Inflammatory macrophage (primary cell): Measurements from ENCODE around the gene ABHD1.

ENCODE experiments used
- DNase-seq, 2 donors: peaks; one replicate each; pipeline ENCODE4 v3.0.0-alpha.2; 2020 to 2022

Gene ABHD1

GRCh38 chr2:27136751-27137150 lies 13.1 kb downstream of the ABHD1 start:
- DNase-seq = no peak

GRCh38 chr2:27137322-27137935 lies 13.8 kb downstream of the ABHD1 start:
- no peak for DNase-seq

DNA sequence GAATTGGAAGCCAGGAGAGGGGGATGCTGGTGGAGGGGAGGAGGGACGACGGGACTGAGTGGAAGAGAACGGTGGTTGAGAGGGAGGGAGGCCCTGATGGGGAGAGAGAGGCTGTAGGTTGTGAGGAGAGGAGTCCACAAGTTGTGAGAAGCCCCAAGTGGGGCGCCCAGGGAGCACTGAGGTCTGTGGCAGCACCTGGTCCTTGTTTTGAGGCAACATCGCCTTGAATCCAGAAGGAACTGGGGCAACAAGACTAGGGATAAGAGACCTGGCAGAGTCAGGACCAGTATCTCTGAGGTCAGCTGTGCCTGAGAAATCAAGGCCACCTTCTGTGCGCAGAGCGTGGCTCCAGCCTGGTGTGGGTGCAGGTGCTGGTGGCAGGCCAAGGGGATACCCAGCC lies 14.5 kb downstream of the ABHD1 start:
- no peak for DNase-seq

DNA sequence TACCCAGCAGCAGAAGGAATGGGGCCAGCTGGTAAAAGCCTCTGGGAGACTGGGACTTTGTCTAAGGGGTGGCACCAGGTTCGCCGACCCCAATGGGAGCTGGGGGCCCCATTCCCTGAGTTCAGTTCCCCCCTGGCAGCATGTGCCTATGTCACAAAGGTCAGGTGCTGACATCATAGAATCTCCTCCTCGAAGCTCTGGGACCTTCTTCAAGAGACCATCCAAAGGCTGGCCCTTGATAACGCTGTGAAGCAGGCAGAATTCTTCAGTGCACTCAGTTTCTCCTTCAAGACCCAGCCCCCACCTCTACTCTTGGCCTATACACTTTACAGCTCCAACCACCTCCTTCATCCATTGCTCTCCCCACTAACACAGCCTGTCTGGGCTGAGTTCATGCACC lies 15.7 kb downstream of the ABHD1 start, which contains the start of gene PRR30:
Gene PRR30 (minus strand): TSS at position 101 of the 400 bp plus-strand sequence. CDS start 1,081 bp downstream, outside the sequence.
- DNase-seq = no peak

GRCh38 chr2:27143285-27143684 lies 19.7 kb downstream of the ABHD1 start:
- DNase-seq = no peak

DNA sequence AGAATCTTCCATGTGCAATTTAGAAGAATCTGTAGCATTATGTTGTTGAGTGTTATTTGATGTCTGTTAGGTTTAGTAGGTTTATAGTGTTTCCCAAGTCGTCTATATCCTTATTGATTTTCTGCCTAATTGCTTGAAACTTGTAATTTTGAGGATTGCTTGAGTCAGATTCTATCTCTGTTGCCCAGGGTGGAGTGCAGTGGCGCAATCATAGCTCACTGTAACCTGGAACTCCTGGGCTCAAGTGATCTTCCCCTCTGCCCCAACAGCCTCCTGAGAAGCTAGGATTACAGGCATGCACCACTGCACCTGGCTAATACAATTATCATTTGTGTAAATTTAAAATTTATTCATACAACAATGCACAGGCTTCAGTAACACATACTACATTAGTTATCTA lies 22.1 kb downstream of the ABHD1 start:
- DNase-seq = no peak

- no peak for DNase-seq
Measured at GRCh38 chr2:27147935-27148334, 24.3 kb downstream of the ABHD1 start.

DNA sequence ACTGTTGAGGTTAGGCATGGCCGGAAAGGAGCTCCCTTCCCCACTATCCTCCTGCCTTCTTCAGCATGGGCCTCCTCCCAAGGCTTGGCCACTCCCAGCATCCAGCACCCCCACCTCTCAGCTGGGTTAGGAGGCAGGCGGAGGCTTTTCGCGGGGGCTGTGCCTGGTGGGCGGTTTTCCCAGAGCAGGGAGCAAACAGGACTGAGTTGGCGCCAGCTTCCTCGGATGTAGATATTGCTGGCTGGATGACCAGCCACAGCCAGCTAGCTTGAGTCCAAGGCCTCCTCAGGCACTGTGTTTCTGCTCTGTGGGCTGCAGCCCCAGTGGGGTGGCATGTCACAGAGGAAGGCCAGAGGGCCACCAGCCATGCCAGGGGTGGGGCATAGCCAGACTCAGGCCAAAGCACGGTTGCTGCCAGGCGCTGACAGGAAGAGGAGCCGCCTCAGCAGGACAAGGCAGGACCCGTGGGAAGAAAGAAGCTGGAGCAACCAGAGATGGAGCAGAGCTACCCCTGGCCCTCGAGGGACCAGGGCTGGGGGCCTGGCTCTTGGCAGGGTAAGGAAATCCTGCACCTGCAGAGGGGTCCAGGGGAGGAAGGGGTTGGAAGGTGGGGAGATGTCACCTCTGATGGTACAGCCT lies 25.3 kb downstream of the ABHD1 start, which contains the start of gene TCF23:
Gene TCF23 (plus strand): TSS at position 204 of the 639 bp plus-strand sequence. CDS start 130 bp downstream, at position 334.
- no peak for DNase-seq

DNA sequence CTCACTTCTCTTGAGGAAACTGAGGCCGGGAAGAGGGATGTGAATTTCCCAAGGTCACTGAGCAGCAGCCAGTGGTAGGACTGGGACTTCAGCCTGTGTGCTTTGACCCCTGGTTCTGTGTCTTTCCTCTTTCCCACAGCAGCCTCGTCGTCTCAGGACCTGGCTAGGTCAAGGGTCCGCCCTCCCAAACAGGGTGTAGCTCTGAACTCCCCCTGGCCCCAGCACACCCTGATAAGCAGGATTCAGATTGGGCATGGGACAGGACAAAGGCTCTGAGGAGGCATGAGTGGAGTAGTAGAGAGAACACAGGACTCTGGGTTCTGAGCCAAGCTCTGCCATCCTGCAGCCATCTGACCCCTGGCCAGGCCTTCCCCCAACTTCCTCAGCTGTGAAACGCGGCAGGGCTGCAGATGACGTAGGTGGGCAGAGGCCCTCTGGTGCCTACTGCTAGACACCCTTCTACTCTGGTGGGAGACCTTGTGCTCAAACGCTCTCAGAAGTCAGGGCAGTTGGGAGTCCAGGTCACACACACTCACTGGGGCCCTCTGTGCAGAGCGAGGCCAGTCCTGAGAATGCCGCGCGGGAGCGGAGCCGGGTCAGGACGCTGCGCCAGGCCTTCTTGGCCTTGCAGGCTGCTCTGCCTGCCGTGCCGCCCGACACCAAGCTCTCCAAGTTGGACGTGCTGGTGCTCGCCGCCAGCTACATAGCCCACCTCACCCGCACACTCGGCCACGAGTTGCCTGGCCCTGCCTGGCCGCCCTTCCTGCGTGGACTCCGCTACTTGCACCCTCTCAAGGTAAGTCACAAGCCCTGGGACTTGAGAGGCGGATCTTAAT lies 26.2 kb downstream of the ABHD1 start:
- no peak for DNase-seq

DNA sequence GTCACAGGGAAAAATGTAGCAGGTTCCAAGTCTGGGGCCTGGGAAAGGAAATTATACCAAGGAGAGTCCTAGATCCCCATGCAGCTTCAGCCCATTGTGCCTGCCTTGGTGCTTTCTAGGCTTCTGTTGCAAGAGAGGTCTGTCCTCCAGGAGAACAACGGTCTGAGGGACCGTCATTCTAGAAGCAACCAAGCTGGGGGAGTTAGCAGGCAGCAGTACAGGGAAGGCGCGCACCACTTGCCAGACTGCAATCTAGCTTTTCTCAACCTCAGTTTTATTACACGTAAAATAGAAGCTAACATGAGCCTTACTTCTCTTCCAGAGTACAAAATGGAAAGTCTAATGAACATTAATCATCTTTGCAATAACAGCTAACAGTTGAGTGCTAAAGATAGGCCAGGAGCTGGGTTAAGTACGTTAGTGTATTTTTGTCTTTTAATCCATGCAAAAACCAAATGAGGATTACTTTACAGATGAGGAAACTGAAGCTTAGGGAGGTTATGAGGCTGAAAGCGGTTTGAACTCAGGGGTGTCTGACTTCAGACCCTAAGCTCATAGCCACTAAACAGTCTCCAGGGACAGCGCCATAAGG lies 27.1 kb downstream of the ABHD1 start:
- DNase-seq = no peak

DNA sequence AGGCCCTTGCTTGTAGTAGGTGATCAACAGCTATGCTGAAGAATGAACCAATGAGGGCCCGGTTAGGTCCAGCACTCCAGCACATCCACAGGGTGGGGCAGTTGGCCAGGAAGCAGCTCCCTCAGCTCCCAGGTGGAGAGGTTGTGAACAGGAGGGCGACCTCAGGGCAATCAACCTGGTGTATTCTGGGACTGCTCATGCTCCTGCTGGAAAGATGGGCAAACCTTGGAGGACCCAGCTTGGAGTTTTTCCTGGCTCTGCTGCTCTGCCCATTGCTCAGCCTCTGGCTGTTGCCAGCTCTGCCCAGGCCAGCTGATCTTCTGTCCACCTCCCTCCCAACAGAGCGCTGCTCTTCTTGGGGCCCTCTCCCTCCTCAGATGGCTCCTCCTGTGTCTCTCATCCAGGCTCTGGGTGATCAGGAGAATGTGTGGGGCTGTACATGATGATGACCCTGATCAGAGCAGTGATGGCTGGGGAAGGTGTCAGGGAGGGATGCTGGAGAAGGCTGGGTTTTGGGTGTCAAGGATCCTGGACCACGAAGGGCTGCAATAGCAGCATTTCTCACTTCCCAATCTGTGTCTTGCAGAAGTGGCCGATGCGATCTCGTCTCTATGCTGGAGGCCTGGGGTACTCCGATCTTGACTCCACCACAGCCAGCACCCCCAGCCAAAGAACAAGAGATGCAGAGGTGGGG lies 28.6 kb downstream of the ABHD1 start:
- no peak for DNase-seq

DNA sequence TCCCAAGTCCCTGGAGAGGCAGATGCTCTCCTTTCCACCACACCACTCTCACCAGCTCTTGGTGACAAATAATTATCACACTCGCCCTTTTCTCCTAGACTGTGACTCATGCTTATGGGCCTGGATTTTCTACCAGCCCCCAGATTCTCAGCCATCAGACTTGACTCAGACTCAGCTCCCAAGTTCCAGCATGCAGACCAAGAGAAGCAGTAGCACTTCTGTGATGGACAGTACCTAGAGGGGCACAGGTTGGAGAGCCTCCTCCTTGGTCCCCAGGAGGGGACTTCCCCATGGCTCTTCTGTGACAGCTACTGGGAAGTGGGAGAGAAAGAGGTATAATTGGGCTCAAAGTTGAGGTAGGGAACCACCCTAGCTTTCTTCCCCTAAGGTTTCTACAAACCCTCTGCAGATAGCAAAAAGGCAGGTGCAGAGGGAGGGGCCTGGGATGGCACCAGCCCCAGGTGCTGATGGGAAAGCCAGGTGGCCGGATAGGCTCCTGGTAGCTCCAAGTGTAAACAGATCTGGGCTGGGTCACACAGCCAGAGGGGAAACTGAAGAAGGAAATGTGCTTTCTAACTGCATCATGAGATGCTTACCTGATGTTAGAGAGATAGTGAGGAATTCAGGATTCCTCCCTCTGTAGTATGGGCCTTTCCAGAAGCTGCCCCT lies 29.3 kb downstream of the ABHD1 start:
- DNase-seq = peak in 1 of 2 donors; percentile 4

DNA sequence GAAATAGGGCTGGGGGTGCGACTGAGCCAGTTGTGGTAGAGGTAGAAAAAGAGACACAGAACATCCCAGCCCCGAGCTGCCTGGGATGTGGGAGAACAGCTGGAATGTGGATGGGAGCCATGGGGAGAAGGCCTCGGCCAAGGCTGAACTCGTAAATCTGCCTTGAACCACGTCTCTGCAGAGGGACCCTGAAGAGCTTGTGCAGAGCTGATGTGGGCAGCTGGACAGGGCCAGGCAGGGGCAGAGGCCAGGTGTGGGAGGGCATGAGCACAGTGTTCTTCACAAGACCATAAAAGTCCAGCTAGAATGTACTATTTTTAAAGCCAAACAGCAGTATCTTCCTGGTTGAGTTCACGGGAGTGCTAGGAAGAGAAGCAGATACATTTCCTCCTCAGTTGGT lies 30.9 kb downstream of the ABHD1 start:
- no peak for DNase-seq

DNA sequence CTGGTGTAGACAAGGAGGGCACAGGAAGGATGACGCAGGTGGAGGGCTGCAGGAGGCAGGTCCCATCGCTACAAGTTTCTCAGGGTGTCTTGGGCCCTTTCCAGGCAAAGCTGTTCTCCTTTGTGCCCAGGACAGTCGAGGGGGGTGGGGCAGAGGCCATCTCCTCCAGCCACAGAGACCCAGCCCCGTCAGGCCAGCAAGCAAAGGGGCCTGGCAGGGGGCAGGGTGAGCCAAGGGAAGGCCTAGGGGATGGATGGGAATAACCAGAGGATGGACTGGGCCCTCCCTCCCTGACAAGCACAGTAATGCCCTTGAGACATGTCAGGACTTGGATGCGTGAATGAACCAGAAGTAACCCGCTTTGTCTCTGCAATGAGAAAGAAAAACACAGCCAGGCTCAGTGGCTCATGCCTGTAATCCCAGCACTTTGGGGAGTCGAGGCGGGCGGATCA lies 31.5 kb downstream of the ABHD1 start:
- no peak for DNase-seq

- DNase-seq = no peak
Measured at GRCh38 chr2:27158468-27158867, 34.9 kb downstream of the ABHD1 start.

- no peak for DNase-seq
Measured at GRCh38 chr2:27159271-27159670, 35.7 kb downstream of the ABHD1 start.

DNA sequence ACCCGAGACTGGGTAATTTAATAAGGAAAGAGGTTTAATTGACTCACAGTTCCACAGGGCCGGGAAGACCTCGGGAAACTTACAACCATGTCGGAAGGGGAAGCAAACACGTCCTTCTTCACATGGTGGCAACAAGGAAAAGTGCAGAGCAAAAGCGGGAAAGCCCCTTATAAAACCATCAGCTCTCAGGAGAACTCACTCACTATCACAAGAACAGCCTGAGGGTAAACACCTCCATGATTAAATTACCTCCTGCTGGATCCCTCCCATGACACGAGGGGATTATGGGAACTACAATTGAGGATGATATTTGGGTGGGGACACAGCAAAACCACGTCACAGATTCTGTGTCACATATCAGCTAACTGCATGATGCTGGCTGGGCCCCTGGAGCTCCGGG lies 36.6 kb downstream of the ABHD1 start:
- no peak for DNase-seq

DNA sequence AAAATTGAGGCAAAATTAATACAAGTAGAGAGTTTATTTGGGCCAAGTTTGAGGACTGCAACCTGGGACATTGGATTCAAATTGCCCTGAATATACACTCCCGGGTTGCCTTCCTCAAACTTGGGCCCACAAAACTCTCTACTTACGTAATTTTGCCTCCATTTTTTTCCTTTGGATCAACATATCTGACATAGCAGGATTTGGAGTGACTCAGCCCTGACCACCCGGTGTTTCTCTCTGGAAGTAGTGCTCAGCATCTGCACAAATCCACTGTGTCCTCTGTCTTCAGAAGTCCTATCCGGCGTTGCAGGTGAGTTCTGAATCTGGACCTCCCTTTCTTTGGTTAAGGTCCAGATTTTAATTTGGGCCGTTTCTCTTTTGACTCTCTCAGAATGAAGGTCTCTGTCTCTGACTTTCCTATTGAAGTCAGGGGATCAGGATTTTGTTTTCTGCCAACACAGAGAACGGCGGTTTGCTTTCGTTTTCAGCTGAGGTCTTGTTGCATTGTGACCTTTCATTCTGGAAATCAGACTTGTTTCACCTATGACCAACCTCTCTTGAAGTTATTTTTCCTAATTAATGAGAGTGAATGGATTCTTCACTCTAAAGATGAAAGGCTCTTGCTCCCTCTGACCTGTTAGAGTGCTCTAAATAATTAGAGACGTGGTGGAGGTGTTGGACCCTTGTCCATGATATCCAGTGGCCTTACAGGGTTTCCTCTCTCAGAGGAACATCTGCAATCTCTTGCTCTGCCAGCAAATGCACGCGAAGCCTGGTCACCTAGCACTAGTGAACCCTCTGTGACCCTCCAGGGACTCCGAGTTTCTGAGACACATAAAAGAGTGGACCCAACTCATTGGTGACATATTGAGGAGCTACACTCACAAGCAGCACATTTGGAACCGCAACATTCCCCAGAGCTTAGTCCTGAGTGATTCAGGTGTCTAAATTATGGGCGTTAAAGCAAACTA lies 38.8 kb downstream of the ABHD1 start:
- DNase-seq = no peak

DNA sequence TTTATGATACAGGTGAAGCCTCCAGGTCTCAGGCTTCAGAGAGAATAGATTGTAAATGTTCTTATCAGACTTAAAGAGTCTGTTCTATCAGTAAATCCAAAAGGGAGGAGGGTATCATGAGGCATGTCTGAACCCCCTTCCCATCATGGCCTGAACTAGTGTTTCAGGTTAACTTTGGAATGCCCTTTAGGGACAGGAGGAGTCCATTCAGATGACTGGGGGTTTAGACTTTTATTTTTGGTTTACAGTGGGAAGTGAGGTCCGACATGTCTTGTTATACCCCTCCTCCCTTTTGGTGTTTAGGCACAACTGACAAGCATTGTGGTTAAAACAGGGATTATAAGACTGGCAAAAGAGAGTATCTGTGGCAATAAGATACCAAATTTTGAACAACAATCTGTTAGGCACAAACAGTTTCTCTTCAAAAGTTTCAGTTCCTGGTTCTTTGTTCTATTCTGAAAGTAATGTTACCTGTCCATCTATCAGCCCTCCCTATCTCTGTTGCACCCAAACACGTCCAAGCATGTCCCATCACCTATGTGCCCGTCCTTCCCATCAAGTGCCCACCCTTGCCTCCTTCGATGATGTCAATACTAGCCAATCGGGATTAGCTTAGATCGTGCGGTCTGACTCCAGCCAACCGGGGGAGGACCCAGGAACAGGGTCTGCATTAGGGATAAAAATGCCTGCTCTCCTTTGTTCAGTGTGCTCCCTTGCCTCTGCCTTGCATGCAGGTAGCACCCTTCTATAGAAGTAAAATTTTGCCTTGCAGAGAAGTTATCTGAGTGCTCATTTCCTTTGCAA lies 41.5 kb downstream of the ABHD1 start:
- DNase-seq = no peak
